GM12891 (cell line): ENCODE measurements around the gene AMBRA1.

Experiments
- DNase-seq: peaks from one replicate; pipeline ENCODE4 v3.0.0; 2011; ENCODE audit warnings: low spot score; ENCODE audit not compliant: insufficient read length
- FAIRE-seq: peaks from 2 replicates; lab custom pipeline; 2011; peaks lifted over from hg19 to GRCh38; lab: Jason Lieb, UNC
- PAX5 ChIP-seq: IDR thresholded peaks from 2 replicates; pipeline ENCODE4 v1.6.1; 2011; ENCODE audit warnings: low read length, moderate library complexity, mild to moderate bottlenecking; ENCODE audit not compliant: insufficient read depth, severe bottlenecking
- POLR2A ChIP-seq: IDR thresholded peaks from 2 replicates; pipeline ENCODE4 v1.6.1; 2011; ENCODE audit warnings: low read depth, low read length, control low read depth
- POLR2AphosphoS5 ChIP-seq: IDR thresholded peaks from 2 replicates; pipeline ENCODE4 v1.6.1; 2011; ENCODE audit warnings: low read depth, low read length, control low read depth
- POU2F2 ChIP-seq: IDR thresholded peaks from 2 replicates; pipeline ENCODE4 v1.6.1; 2011; ENCODE audit warnings: low read depth, mild to moderate bottlenecking, control low read depth, low read length, moderate library complexity
- SPI1 ChIP-seq: IDR thresholded peaks from 2 replicates; pipeline ENCODE4 v1.6.1; 2011; ENCODE audit warnings: low read depth, low read length, control low read depth
- TAF1 ChIP-seq: IDR thresholded peaks from 2 replicates; pipeline ENCODE4 v1.6.1; 2011; ENCODE audit warnings: low read depth, low read length, control low read depth

Gene AMBRA1

DNA sequence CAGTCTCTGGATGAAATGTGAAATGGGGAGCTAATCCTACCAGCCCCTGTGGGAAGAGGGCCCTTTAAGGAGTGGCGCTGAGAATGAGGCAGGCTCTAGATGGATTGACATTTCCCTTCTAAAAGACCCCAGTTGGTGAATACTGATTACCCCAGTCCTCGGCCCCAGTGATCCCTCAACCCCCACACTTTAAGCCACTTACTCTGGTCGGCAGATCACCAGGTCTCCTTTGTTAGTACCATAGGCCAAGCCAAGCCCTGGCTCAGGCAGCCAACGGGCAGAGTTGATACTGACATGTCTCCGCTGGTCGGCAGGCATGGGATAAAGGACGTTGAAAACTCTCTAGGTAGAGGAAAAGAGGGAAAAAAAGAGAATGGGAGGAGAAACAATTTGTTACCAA lies 176.1 kb downstream of the AMBRA1 start:
- TF ChIP-seq POU2F2 (no peak), PAX5 (no peak), SPI1 (no peak), TAF1 (no peak), POLR2AphosphoS5 (no peak), POLR2A (no peak)
- FAIRE-seq (no peak), DNase-seq (no peak)

DNA sequence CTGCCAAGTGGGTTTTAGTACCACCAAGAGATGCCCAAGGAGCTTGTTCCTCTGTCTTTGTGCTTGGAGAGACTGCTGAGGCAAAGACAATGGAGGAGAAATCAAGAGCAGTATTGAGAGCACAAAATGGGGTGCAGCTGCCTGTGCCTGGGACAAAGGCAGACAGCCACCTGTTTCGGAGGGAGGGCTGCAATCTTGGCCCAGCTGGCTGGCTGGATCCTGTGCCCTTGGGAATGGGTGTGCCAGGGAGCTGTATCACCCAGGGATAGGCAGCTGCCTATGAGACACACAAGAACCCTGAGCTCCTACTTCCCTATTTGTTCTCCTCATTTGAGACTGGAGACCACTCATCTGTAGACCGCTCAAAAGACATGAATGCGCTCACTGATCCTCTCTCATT lies 178.9 kb downstream of the AMBRA1 start:
- TF ChIP-seq SPI1, result no peak
- no peak for TF ChIP-seq POLR2AphosphoS5
- no peak for TF ChIP-seq TAF1
- TF ChIP-seq POLR2A, result no peak
- TF ChIP-seq PAX5, result no peak
- no peak for TF ChIP-seq POU2F2
- no peak for FAIRE-seq
- DNase-seq, result no peak

DNA sequence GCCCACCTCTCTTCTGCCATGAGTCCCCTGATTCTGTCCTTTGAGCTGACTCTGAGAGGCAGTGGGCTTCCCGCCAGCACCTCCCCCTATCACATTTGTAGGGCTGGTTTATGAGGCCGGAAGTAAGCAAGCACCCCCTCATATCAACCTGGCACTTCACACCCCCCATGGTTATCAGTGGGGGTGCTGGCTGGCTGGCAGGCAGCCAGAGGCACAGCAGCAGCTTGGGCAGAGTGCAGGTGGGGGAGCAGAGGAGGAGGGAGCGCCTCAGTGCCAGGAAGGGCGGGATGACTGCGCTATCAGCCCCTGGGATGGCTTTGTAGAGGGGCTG lies 179.4 kb downstream of the AMBRA1 start:
- no peak for TF ChIP-seq POLR2A
- TF ChIP-seq POLR2AphosphoS5, result no peak
- TF ChIP-seq PAX5, result no peak
- no peak for TF ChIP-seq SPI1
- no peak for TF ChIP-seq TAF1
- TF ChIP-seq POU2F2, result no peak
- FAIRE-seq (no peak), DNase-seq (no peak)

DNA sequence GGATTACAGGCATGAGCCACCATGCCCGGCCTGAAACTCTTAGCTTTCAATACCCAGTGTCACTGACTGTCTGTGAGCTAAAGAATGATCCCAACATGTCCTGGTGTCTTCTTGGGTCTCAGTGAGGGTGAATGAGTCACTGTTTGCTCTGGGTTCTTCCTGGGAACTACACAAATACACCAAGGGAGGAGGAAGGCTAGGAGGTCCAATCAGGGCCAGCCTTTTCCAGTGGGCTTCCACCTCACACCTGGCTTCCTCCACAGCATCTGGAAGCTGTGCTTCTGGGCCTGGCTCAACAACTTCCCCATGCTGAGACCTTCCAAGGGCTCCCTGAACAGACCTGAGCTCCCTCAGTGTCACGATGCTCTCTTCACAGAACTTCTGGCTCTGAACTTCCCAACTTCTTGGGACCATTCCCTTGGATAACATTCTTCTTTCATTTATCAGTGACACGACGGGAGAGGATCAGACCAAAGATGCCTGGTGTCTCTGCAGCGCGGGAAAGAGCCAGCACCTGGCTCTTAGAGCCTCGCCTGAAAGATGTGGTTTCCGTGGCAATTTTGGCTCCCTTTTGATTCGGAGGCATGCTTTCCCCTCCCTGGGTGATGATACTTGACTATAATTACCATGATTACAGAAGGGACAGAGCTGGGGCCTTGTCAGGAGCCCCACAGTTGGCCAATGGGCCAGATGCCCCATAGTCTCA lies 179.9 kb downstream of the AMBRA1 start:
- no peak for FAIRE-seq

DNA sequence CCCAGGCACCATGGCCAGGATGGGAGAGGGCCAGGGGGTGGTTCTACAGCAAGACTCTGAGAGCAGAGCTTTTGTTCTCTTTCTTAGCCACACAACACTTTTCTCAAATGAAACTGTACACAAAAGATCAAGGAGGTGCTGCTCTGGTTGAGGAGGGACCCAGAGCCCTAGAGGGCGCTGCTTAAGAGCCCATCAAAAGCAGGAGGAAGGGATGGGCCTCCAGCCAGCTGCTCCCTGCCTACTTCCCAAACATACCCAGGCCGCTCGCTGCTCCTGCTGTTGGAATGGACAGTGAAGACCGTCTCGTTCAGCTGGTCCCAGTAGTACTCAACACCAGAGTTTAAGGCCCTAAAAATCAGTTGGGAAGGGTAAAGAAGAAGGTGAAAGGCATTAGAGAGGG lies 183.8 kb downstream of the AMBRA1 start:
- DNase-seq (no peak), FAIRE-seq (no peak)
- TF ChIP-seq POLR2AphosphoS5, result no peak
- no peak for TF ChIP-seq POU2F2
- TF ChIP-seq POLR2A, result no peak
- no peak for TF ChIP-seq TAF1

More for the DNA sequence above, 179.9 kb downstream of the AMBRA1 start:
- DNase-seq, result no peak
- TF ChIP-seq SPI1 (no peak), POU2F2 (no peak), PAX5 (no peak), POLR2AphosphoS5 (no peak), POLR2A (no peak), TAF1 (no peak)

DNA sequence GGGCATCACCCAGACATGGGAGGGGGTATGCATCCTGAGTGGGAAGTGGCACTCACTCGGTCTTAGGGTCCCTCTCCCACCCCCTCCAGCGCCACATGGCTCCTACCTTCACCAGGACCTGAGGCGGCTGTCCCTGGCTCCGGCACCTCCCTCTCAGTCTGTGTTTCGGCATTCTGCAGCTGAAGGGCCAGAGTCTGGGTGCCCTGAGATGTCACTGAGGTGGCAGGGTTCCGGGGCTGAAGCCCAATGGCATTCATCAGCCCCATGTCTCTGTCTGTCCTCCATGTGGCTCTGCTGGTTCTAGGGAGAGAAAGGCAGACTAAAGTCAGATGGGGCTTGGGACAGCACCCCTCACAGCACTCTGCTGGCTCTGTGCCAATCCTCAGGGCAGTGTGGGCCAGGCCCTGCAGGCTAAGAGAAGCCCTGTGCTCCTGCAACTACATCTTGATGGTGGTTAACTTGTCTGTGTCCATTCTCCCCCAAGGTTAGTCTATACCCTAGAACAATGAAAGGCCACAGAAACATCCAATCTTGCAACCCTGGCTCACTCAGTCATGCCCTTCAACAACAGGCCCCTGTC lies 185.3 kb downstream of the AMBRA1 start:
- no peak for DNase-seq
- no peak for FAIRE-seq
- TF ChIP-seq SPI1 (no peak), PAX5 (no peak), POLR2AphosphoS5 (no peak), POU2F2 (no peak)

DNA sequence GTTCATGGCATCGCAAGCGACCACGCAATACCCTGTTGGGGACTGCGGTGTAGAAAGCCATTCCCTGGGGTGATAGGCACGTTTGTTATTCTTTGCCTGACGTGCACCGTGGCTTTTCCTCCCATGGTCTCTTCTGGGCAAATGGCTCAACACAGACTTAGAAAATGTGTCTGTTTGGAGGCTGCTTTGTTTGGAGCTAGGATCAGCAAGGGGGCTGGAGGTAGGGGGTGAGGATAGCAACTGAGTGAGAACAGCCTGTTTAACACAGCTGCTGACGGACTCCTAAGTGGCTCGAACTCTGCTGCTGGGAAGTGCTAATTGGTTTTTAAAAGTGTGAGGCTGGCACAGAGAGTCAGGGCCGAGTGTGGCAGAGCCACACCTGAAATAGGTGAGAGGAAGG lies 186.2 kb downstream of the AMBRA1 start:
- TF ChIP-seq POU2F2 (no peak), PAX5 (no peak), TAF1 (no peak), POLR2A (no peak), SPI1 (no peak), POLR2AphosphoS5 (no peak)
- FAIRE-seq, result no peak
- DNase-seq, result no peak

DNA sequence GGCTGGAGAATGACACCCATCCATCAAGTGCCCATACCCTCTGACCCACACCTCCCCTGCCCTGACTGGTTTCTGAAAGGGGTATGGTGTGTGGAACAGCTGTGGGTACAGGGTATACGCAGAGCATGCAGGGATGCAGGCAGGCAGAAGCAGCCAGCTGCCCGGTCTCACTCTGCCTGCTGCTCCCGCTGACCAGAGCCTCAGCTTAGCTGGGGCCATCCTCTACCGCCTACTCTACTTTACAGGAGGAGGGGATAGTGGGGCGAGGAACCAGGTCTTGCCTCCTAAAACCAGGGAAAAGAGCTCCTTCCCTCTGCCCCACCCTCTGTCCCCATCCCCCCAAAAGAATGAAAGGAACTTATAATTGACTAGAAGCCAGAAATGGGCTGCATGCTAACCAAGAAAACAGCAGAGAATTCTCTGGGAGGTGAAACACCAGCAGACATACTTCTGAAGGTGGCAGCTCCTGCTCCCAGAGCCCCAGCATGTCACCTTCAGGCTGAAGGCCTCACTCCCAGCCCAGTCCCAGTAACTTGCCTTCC lies 189.3 kb downstream of the AMBRA1 start:
- no peak for DNase-seq
- TF ChIP-seq SPI1, result no peak
- TF ChIP-seq TAF1, result no peak
- TF ChIP-seq POLR2AphosphoS5, result no peak
- TF ChIP-seq POU2F2, result no peak
- no peak for TF ChIP-seq PAX5
- no peak for TF ChIP-seq POLR2A
- no peak for FAIRE-seq

DNA sequence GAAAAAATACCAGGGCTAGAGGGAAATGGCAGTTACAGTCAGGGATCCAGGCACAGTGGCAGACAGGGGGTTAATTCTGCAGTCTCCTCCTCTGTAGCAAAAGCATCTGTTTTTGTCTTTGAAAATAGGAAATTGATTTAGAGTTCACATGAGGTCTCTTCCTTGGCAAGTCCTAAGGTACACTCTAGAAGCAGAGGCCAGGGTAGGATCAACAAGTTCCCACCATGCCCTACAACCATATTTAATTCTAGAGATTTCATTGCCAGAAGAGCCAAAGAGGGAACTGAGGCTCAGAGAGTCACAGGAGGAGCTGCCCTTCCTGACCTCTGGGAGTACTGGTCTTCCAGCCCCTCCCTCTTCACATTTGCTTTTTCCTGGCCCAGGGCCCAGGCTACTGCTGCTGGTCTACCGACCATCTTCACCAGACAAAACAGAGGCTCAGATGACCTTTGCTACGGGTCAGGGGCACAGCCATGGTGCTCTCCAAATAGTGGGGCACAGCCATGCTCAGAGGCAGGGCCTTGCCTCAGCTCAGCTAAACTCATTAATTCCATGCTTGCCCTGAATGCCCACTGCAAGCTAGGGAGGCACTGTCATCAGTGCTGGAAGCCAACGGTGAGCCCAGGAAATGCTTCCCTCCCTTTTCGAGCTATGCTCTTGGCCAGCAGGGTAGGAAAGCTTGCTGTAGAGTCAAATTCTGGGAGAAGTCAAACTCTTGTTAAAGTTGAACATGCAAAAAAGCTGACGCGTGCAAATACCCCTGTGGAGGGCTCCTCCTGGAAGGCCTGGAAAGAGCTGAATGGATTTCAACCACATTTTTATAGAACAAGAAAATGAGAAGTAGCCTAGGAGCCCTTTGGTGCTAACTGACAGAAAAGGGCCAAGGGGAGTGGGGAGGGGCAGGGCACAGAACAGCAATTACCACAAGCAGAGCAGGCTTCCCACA lies 190.6 kb downstream of the AMBRA1 start:
- DNase-seq, result no peak
- TF ChIP-seq POU2F2, result no peak
- TF ChIP-seq PAX5, result no peak
- no peak for TF ChIP-seq POLR2A
- no peak for TF ChIP-seq POLR2AphosphoS5
- no peak for TF ChIP-seq TAF1
- TF ChIP-seq SPI1, result no peak
- no peak for FAIRE-seq

DNA sequence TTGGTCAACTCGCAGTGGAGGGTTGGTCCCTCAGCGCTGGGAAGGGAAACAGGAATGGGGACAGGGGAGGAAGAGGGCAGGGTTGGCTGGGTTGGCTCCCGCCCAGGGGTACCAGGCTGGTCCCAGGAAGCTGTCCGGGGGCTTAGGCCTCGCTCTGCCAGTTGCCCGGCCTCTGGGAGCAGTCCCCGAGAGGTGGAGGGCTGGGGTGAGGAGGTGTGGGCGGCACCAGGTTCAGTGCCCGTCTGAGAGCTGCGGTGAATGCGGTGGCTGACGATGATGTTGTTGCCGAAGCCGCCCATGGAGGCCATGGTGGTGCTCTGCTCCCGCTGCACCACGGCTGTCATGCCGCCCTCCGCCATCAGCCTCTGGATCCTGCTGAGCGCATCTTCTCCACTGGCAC lies 196.3 kb downstream of the AMBRA1 start:
- FAIRE-seq (no peak), DNase-seq (no peak)
- TF ChIP-seq TAF1, result no peak
- no peak for TF ChIP-seq POU2F2
- no peak for TF ChIP-seq PAX5
- TF ChIP-seq POLR2A, result no peak
- TF ChIP-seq SPI1, result no peak
